ENCODE measurements around the gene OPRM1.

DNA sequence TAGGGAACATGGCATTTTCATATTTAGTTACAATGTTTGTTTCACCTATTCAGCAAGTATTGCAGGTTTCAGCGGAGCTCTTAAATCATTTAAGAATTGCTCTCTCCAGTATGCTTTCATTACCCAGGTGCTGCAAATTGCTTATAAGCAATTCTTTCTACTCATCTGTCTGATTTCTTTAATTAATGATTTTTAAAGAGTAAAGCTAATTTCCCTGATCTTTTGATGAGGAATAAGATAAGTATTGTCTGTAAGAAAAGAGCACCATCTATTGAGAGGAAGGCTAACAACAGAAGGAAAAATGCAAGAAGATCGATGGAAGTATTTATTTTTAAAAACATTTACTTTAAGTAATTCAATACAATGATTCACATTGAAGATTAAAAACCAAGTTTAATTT lies 2.0 kb downstream of the OPRM1 start:
- TF ChIP-seq TAF1 (IDR thresholded peaks at IDR 0.05; ENCODE audit: borderline replicate concordance, insufficient read depth, low read length) (no peak), POLR2AphosphoS5 (IDR thresholded peaks at IDR 0.05; ENCODE audit: low read depth, low read length) (no peak), FOXP2 (optimal IDR thresholded peaks at IDR 0.05; ENCODE audit: borderline replicate concordance, extremely low read depth, extremely low read length, insufficient read depth) (no peak), SIN3A (IDR thresholded peaks at IDR 0.05; ENCODE audit: borderline replicate concordance, insufficient read depth, low read length) (no peak)
- TF ChIP-seq, protein P1, sequence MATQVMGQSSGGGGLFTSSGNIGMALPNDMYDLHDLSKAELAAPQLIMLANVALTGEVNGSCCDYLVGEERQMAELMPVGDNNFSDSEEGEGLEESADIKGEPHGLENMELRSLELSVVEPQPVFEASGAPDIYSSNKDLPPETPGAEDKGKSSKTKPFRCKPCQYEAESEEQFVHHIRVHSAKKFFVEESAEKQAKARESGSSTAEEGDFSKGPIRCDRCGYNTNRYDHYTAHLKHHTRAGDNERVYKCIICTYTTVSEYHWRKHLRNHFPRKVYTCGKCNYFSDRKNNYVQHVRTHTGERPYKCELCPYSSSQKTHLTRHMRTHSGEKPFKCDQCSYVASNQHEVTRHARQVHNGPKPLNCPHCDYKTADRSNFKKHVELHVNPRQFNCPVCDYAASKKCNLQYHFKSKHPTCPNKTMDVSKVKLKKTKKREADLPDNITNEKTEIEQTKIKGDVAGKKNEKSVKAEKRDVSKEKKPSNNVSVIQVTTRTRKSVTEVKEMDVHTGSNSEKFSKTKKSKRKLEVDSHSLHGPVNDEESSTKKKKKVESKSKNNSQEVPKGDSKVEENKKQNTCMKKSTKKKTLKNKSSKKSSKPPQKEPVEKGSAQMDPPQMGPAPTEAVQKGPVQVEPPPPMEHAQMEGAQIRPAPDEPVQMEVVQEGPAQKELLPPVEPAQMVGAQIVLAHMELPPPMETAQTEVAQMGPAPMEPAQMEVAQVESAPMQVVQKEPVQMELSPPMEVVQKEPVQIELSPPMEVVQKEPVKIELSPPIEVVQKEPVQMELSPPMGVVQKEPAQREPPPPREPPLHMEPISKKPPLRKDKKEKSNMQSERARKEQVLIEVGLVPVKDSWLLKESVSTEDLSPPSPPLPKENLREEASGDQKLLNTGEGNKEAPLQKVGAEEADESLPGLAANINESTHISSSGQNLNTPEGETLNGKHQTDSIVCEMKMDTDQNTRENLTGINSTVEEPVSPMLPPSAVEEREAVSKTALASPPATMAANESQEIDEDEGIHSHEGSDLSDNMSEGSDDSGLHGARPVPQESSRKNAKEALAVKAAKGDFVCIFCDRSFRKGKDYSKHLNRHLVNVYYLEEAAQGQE (IDR thresholded peaks at IDR 0.05; ENCODE audit: insufficient read depth in 1 of 2, low read depth in 2 of 2, low read length in 2 of 2): no peak
